ENCODE data around the gene TICAM1.

TICAM1 gene

DNA sequence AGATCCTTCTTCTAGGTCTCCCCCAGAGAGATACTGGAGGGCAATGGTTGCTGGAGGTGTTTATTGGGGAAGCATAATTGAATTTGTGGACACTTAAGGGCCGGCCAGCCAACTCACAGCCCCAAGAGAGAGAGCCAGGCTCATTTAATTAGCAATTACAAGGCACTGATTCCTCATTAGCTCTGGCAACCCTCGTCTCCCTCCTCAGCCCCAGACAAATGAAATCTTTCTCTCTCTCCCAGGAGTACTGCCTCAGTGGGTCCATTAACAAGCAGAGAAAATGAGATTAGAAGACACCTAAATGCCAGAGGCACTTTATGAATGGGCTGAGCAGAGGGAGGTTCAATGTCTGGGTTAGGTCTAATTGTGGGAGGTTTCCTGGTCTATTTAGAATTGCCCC lies 58.9 kb downstream of the TICAM1 start:
- no peak for DNase-seq (ENCODE audit: low read depth, low spot score)

DNA sequence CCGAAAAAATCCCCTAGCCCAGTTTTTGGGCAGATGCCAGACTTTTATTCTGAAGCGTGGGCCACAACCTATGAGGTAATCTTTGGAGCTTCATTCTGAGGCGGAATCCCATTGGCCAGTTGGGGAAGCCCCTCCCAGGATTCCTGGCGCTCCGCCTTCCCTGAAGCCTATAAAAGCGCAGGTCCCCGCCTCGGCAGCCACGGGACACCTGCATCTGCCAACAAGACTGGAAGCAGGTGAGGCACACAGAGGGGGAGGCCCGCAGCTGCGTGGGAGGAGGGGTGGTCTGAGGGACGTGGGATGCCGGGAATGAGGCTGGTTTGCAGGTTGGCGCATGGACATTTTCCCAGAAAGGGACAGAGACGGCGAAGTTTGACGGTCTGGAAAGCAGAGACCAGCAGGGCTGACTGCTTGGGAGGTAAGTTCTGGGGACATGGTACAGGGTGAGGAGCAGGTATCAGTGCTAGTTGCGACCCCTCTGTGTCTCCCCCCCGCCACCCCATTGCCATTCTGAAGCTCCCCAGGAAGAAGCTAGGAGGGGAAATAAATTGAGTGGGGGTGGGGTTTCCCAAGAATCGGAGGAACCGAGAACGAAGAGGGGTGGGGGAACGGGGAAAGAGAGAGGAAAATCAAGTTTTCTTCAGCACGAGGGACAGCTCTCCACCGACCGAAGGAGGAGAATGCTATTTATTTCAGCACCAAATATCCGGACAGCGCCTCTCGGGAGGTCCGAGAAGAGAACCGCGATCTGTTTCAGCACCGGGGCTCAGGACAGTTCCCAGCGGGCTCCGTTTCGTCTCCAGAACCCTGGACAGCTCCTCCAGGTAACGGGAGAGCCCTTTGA lies 62.4 kb downstream of the TICAM1 start:
- DNase-seq (ENCODE audit: low read depth, low spot score), result peak; percentile 49
